Measurements from ENCODE around the gene LHPP.

DNA sequence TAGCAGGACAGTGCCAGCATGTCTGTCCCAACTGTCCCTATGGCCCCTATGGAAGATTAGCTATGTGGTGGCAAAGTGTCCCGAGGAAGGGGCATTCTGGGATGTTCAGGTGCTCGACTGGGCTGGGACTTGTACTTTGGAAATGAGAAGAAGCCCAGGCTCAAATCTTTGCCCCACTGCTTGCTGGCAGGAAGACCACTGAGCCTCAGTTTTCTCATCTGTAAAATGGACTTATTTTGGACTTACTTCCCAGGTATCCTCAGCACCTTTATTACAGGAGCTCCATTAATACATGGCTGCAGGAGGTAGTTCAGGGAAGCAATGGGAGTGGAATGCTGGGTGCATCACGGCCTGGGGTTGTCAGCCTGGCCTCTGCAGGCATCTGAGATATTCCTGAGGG lies 71.2 kb downstream of the LHPP start:
- TF ChIP-seq, protein P1, sequence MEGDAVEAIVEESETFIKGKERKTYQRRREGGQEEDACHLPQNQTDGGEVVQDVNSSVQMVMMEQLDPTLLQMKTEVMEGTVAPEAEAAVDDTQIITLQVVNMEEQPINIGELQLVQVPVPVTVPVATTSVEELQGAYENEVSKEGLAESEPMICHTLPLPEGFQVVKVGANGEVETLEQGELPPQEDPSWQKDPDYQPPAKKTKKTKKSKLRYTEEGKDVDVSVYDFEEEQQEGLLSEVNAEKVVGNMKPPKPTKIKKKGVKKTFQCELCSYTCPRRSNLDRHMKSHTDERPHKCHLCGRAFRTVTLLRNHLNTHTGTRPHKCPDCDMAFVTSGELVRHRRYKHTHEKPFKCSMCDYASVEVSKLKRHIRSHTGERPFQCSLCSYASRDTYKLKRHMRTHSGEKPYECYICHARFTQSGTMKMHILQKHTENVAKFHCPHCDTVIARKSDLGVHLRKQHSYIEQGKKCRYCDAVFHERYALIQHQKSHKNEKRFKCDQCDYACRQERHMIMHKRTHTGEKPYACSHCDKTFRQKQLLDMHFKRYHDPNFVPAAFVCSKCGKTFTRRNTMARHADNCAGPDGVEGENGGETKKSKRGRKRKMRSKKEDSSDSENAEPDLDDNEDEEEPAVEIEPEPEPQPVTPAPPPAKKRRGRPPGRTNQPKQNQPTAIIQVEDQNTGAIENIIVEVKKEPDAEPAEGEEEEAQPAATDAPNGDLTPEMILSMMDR (IDR thresholded peaks at IDR 0.05) = no peak
- TF ChIP-seq POLR2A (IDR thresholded peaks at IDR 0.05) = no peak

Measured in heart left ventricle (tissue), 13 donors.